GM12878 (cell line): Measurements from ENCODE around the gene CCDC198. TPM values are rescaled to one million over a fixed set of nuclear protein-coding genes. Genes with fewer than 3 reads are reported as not detected.

ENCODE experiments used
- ATAC-seq: fragments of 200-7000 bp; cut with Tn5 transposase; 3 replicates; pipeline ENCODE4 v1.9.1; 2020; ENCODE audit warnings: mild to moderate bottlenecking, moderate library complexity
- BruUV-seq: library from RNA; stranded (reverse); fragments of 400-500 nt; replicated peaks from 2 replicates; lab custom pipeline; 2021; lab: Mats Ljungman, UMichigan
- CTCF ChIA-PET: fragments of 300-600 bp; sonication (Branson Sonifier 250); formaldehyde crosslinking; extraction: SDS; loops from one replicate; lab custom pipeline; 2021; ENCODE audit warnings: inconsistent platforms; lab: Yijun Ruan, JAX
- POLR2A ChIA-PET: fragments of 350-600 bp; formaldehyde crosslinking; extraction: SDS; loops from one replicate; lab custom pipeline; 2021; ENCODE audit warnings: inconsistent platforms; lab: Charles Lee
- RAD21 ChIA-PET: fragments of 300-600 bp; sonication (Branson Sonifier 250); formaldehyde crosslinking; loops from one replicate; lab custom pipeline; 2023; ENCODE audit warnings: antibody characterized with exemption; ENCODE audit not compliant: unreplicated experiment; lab: Charles Lee
- SMC1A ChIA-PET: fragments of 300-600 bp; sonication (Branson Sonifier 250); formaldehyde crosslinking; loops from one replicate; lab custom pipeline; 2023; ENCODE audit not compliant: unreplicated experiment, uncharacterized antibody; lab: Charles Lee
- DNase-seq: peaks from one replicate; pipeline ENCODE4 v3.0.0-alpha.2; 2011; ENCODE audit warnings: low read depth, low spot score
- FAIRE-seq: peaks from 3 replicates; lab custom pipeline; 2011; peaks lifted over from hg19 to GRCh38; lab: Jason Lieb, UNC
- H2AFZ ChIP-seq: 2 replicates; pipeline ENCODE4 v1.6.0; 2011; ENCODE audit warnings: low read depth, low read length, control low read depth; ENCODE audit not compliant: control insufficient read depth
- H3K27ac ChIP-seq: 2 replicates; pipeline ENCODE4 v1.5.1; 2011; ENCODE audit warnings: control low read depth; ENCODE audit not compliant: control insufficient read depth, insufficient read depth
- H3K27me3 ChIP-seq, 2 experiments: replicated peaks in 1 of 2; 2 replicates each; pipeline versions ENCODE4 v1.6.0 to v1.6.1; 2011; ENCODE audit warnings: low read length in 1 of 2; ENCODE audit not compliant: control insufficient read depth in 2 of 2, insufficient read depth in 2 of 2
- H3K36me3 ChIP-seq, 2 experiments: 2 replicates each; pipeline ENCODE4 v1.5.1; 2011; ENCODE audit warnings: low read length in 1 of 2; ENCODE audit not compliant: control insufficient read depth in 2 of 2, insufficient read depth in 2 of 2
- H3K4me1 ChIP-seq: 2 replicates; pipeline ENCODE4 v1.6.1; 2011; ENCODE audit warnings: mild to moderate bottlenecking, low read length, moderate library complexity, mixed read lengths; ENCODE audit not compliant: control insufficient read depth, insufficient read depth
- H3K4me2 ChIP-seq: 2 replicates; pipeline ENCODE4 v1.6.0; 2011; ENCODE audit warnings: control low read depth; ENCODE audit not compliant: control insufficient read depth, insufficient read depth
- H3K4me3 ChIP-seq: fragments of 200-600 bp; sonication (generic); 2 replicates; pipeline ENCODE4 v1.5.1; 2016
- H3K79me2 ChIP-seq: 2 replicates; pipeline ENCODE4 v1.6.0; 2011; ENCODE audit warnings: low read length; ENCODE audit not compliant: control insufficient read depth, insufficient read depth
- H3K9ac ChIP-seq: 2 replicates; pipeline ENCODE4 v1.8.0; 2011; ENCODE audit warnings: low read length, control low read depth, mixed read lengths; ENCODE audit not compliant: control insufficient read depth, insufficient read depth
- H3K9me3 ChIP-seq: replicated peaks from 3 replicates; pipeline ENCODE4 v1.5.1; 2011; ENCODE audit warnings: mild to moderate bottlenecking, low read length; ENCODE audit not compliant: control insufficient read depth, insufficient read depth
- H4K20me1 ChIP-seq: 2 replicates; pipeline ENCODE4 v1.6.0; 2011; ENCODE audit not compliant: control insufficient read depth, insufficient read depth
- BACH1 ChIP-seq: fragments of 450-650 bp; IDR thresholded peaks from 2 replicates; pipeline ENCODE4 v1.6.1; 2017; ENCODE audit warnings: mild to moderate bottlenecking, borderline replicate concordance
- CREB1 ChIP-seq: IDR thresholded peaks from 2 replicates; pipeline ENCODE4 v1.6.1; 2012; ENCODE audit warnings: low read depth, mild to moderate bottlenecking, inconsistent platforms
- EED ChIP-seq: sonication (generic); IDR thresholded peaks from 2 replicates; pipeline ENCODE4 v1.6.1; 2016; ENCODE audit warnings: antibody characterized with exemption, low read depth
- HCFC1 ChIP-seq: fragments of 150-350 bp; IDR thresholded peaks from 2 replicates; pipeline ENCODE4 v1.6.1; 2014; ENCODE audit warnings: low read length
- JUND ChIP-seq: IDR thresholded peaks from 2 replicates; pipeline ENCODE4 v1.6.1; 2012; ENCODE audit warnings: low read depth, mild to moderate bottlenecking, low read length, improper control_type of control experiment, moderate library complexity
- MYB ChIP-seq: fragments of 150-350 bp; IDR thresholded peaks from 2 replicates; pipeline ENCODE4 v1.6.1; 2014; ENCODE audit warnings: mild to moderate bottlenecking, low read depth, low read length, borderline replicate concordance
- RFX5 ChIP-seq: IDR thresholded peaks from 2 replicates; pipeline ENCODE4 v1.6.1; 2011; ENCODE audit warnings: low read depth, low read length, improper control_type of control experiment
- SUZ12 ChIP-seq: fragments of 200-600 bp; sonication (generic); IDR thresholded peaks from one replicate; pipeline ENCODE4 v1.6.1; 2018; ENCODE audit warnings: antibody characterized with exemption, mild to moderate bottlenecking; ENCODE audit not compliant: unreplicated experiment
- ZNF384 ChIP-seq: IDR thresholded peaks from 2 replicates; pipeline ENCODE4 v1.6.1; 2012; ENCODE audit warnings: low read depth, mild to moderate bottlenecking, low read length, improper control_type of control experiment, borderline replicate concordance
- in situ Hi-C: fragments of 300-500 bp; cut with MboI; formaldehyde crosslinking; loops from 9 replicates; pipeline ENCODE4 v1.14.3; 2018; ENCODE audit warnings: mixed read lengths
- intact Hi-C: fragments of 100-400 bp; cut with micrococcal nuclease; formaldehyde crosslinking; loops from one replicate; pipeline ENCODE4 v1.14.2; 2022; ENCODE audit not compliant: unreplicated experiment
- polyA plus RNA-seq, 11 experiments: library from polyadenylated mRNA; depleted of rRNA in 4 of 11; unstranded in 6 of 11; stranded (reverse) in 5 of 11; fragments of >200 nt; fragmentation: Nextera tagmentation in 4 of 11; fragmentation: Illumina TruSeq in 1 of 11; extraction: Ambion mirVana in 4 of 11; extraction: Trizol in 1 of 11; gene quantifications; 1 replicate in 1 of 11; 2 replicates in 10 of 11; pipeline versions ENCODE4 v1.2.1 to v1.2.3, GENCODE V29; 2011 to 2016; ENCODE audit warnings: inconsistent platforms in 2 of 11, missing spikeins in 2 of 11, low read depth in 1 of 11
- total RNA-seq, 4 experiments: library from RNA; depleted of rRNA in 3 of 4; stranded (reverse); fragments of >200 nt in 3 of 4; fragmentation: Illumina TruSeq in 1 of 4; extraction: Trizol in 1 of 4; gene quantifications; 2 replicates each; pipeline versions ENCODE4 v1.2.1 to v1.2.3, GENCODE V29; 2013 to 2021
- TF ChIP-seq, protein P1 (sequence below): IDR thresholded peaks from 2 replicates; pipeline ENCODE4 v1.6.1; 2012; ENCODE audit warnings: low read length, inconsistent platforms
- TF ChIP-seq, protein P2 (sequence below): fragments of 450-650 bp; IDR thresholded peaks from 2 replicates; pipeline ENCODE4 v1.6.1; 2017; ENCODE audit warnings: antibody characterized with exemption, mild to moderate bottlenecking, moderate library complexity
- TF ChIP-seq, protein P3 (sequence below): fragments of 150-350 bp; IDR thresholded peaks from 2 replicates; pipeline ENCODE4 v1.6.1; 2014; ENCODE audit warnings: mild to moderate bottlenecking, low read depth, low read length

CCDC198 gene
- total and polyA plus RNA-seq, 10 of the 15 experiments (the other 5 are each of a cell fraction or from before 2014, with no cell fraction given) = 1.3 to 12.5 (median 2.3) TPM

DNA sequence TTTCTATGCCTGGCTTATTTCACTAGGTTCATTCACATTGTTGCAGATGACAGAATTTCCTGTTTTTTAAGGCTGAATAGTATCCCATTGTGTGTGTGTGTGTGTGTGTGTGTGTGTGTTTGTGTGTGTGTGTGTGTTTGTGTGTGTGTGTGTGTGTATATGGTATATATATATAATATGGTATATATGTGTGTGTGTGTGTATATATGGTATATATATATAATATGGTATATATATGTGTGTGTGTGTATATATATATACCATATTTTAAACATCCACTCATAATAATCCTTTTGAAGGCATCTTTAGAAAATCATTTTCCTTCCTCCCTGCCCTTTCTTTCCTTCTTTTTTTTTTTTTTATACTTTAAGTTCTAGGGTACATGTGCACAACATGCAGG, 5.0 kb upstream of the CCDC198 start:
- Histone ChIP-seq H3K4me2 (no peak overlapping the region), H3K9ac (no peak overlapping the region), H3K4me1 (no peaks in the 10 kb centered on the region), H3K9me3 (no peaks in the 10 kb centered on the region), H3K27me3 (no peaks in the 10 kb centered on the region), H3K27ac (no peak overlapping the region), H3K36me3 (no peaks in the 10 kb centered on the region), H3K79me2 (no peaks in the 10 kb centered on the region), H3K4me3 (no peak overlapping the region), H4K20me1 (no peaks in the 10 kb centered on the region), H2AFZ (no peak overlapping the region)
- in situ Hi-C loops (loop anchor here (5.0 kb wide), 1 partner anchor 69 kb away; no protein-coding TSS in a partner anchor), intact Hi-C loops (no loop called here)
- RAD21 ChIA-PET = no interaction called here
- CTCF ChIA-PET = no interaction called here
- DNase-seq (no peak), FAIRE-seq (no peak), ATAC-seq (no peak)
- POLR2A ChIA-PET = no interaction called here
- BruUV-seq = no TSS peak
- TF ChIP-seq EED (no peak), HCFC1 (no peak), ZNF384 (no peak), BACH1 (no peak), SUZ12 (no peak), CREB1 (no peak), JUND (no peak), MYB (no peak), RFX5 (no peak)
- TF ChIP-seq, protein P1, sequence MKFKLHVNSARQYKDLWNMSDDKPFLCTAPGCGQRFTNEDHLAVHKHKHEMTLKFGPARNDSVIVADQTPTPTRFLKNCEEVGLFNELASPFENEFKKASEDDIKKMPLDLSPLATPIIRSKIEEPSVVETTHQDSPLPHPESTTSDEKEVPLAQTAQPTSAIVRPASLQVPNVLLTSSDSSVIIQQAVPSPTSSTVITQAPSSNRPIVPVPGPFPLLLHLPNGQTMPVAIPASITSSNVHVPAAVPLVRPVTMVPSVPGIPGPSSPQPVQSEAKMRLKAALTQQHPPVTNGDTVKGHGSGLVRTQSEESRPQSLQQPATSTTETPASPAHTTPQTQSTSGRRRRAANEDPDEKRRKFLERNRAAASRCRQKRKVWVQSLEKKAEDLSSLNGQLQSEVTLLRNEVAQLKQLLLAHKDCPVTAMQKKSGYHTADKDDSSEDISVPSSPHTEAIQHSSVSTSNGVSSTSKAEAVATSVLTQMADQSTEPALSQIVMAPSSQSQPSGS = no peak
- TF ChIP-seq, protein P2, sequence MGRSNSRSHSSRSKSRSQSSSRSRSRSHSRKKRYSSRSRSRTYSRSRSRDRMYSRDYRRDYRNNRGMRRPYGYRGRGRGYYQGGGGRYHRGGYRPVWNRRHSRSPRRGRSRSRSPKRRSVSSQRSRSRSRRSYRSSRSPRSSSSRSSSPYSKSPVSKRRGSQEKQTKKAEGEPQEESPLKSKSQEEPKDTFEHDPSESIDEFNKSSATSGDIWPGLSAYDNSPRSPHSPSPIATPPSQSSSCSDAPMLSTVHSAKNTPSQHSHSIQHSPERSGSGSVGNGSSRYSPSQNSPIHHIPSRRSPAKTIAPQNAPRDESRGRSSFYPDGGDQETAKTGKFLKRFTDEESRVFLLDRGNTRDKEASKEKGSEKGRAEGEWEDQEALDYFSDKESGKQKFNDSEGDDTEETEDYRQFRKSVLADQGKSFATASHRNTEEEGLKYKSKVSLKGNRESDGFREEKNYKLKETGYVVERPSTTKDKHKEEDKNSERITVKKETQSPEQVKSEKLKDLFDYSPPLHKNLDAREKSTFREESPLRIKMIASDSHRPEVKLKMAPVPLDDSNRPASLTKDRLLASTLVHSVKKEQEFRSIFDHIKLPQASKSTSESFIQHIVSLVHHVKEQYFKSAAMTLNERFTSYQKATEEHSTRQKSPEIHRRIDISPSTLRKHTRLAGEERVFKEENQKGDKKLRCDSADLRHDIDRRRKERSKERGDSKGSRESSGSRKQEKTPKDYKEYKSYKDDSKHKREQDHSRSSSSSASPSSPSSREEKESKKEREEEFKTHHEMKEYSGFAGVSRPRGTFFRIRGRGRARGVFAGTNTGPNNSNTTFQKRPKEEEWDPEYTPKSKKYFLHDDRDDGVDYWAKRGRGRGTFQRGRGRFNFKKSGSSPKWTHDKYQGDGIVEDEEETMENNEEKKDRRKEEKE = no peak
- TF ChIP-seq, protein P3, sequence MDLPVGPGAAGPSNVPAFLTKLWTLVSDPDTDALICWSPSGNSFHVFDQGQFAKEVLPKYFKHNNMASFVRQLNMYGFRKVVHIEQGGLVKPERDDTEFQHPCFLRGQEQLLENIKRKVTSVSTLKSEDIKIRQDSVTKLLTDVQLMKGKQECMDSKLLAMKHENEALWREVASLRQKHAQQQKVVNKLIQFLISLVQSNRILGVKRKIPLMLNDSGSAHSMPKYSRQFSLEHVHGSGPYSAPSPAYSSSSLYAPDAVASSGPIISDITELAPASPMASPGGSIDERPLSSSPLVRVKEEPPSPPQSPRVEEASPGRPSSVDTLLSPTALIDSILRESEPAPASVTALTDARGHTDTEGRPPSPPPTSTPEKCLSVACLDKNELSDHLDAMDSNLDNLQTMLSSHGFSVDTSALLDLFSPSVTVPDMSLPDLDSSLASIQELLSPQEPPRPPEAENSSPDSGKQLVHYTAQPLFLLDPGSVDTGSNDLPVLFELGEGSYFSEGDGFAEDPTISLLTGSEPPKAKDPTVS = no peak
- SMC1A ChIA-PET = no interaction called here
